IMR-90 (cell line): ENCODE results near the gene NLGN4X. TPM values are rescaled to one million over a fixed set of nuclear protein-coding genes. Genes with fewer than 3 reads are reported as not detected.

Experiments
- ATAC-seq: fragments of 200-7000 bp; cut with Tn5 transposase; 2 replicates; pipeline ENCODE4 v1.9.1; 2020; ENCODE audit warnings: low read depth, mild to moderate bottlenecking, moderate library complexity
- BruUV-seq: library from RNA; stranded (reverse); fragments of 400-500 nt; replicated peaks from 2 replicates; lab custom pipeline; 2021; lab: Mats Ljungman, UMichigan
- CTCF ChIA-PET: fragments of 300-600 bp; formaldehyde crosslinking; extraction: SDS; loops from one replicate; lab custom pipeline; 2021; ENCODE audit warnings: antibody characterized with exemption; lab: Yijun Ruan, JAX
- POLR2A ChIA-PET: fragments of 300-600 bp; sonication (Branson Sonifier 250); formaldehyde crosslinking; loops from one replicate; lab custom pipeline; 2022; ENCODE audit warnings: antibody characterized with exemption; ENCODE audit not compliant: unreplicated experiment; lab: Charles Lee
- DNase-seq: peaks from one replicate; pipeline ENCODE4 v3.0.0; 2013
- H2AFZ ChIP-seq: replicated peaks from 2 replicates; pipeline ENCODE3; 2013; ENCODE audit warnings: low read length, mild to moderate bottlenecking; ENCODE audit not compliant: poor library complexity
- H2AK5ac ChIP-seq: 2 replicates; pipeline ENCODE4 v1.6.1; 2013; ENCODE audit warnings: low read depth, low read length, inconsistent platforms
- H2AK9ac ChIP-seq: replicated peaks from 2 replicates; pipeline ENCODE3; 2013; ENCODE audit warnings: mild to moderate bottlenecking, low read depth, low read length, moderate library complexity; ENCODE audit not compliant: poor library complexity
- H2BK120ac ChIP-seq: 2 replicates; pipeline ENCODE4 v1.6.1; 2013; ENCODE audit warnings: low read depth, low read length, inconsistent platforms
- H2BK15ac ChIP-seq: 3 replicates; pipeline ENCODE4 v1.6.1; 2013; ENCODE audit warnings: low read depth, low read length, inconsistent platforms
- H2BK20ac ChIP-seq: 2 replicates; pipeline ENCODE4 v1.6.1; 2013; ENCODE audit warnings: low read depth, mild to moderate bottlenecking, inconsistent platforms, low read length, moderate library complexity
- H2BK5ac ChIP-seq: 2 replicates; pipeline ENCODE4 v1.6.1; 2013; ENCODE audit warnings: mild to moderate bottlenecking, low read depth, low read length, inconsistent platforms; ENCODE audit not compliant: poor library complexity, severe bottlenecking
- H3K14ac ChIP-seq: replicated peaks from 2 replicates; pipeline ENCODE4 v1.6.1; 2013; ENCODE audit warnings: low read depth, low read length, inconsistent platforms
- H3K18ac ChIP-seq: 2 replicates; pipeline ENCODE4 v1.6.1; 2013; ENCODE audit warnings: low read depth, low read length, control low read depth
- H3K23ac ChIP-seq: 2 replicates; pipeline ENCODE4 v1.6.1; 2013; ENCODE audit warnings: low read depth, low read length, inconsistent platforms
- H3K27ac ChIP-seq: 2 replicates; pipeline ENCODE4 v1.5.1; 2013; ENCODE audit warnings: mild to moderate bottlenecking, control low read depth, low read length; ENCODE audit not compliant: insufficient read depth
- H3K27me3 ChIP-seq: 2 replicates; pipeline ENCODE4 v1.6.1; 2013; ENCODE audit warnings: low read length; ENCODE audit not compliant: control insufficient read depth, insufficient read depth
- H3K36me3 ChIP-seq: 2 replicates; pipeline ENCODE4 v1.6.1; 2013; ENCODE audit warnings: low read length, mixed read lengths; ENCODE audit not compliant: control insufficient read depth, insufficient read depth
- H3K4ac ChIP-seq: 2 replicates; pipeline ENCODE4 v1.6.1; 2013; ENCODE audit warnings: low read depth, low read length, inconsistent platforms
- H3K4me1 ChIP-seq: 2 replicates; pipeline ENCODE4 v1.6.1; 2013; ENCODE audit warnings: low read length, mixed read lengths; ENCODE audit not compliant: control insufficient read depth, insufficient read depth
- H3K4me2 ChIP-seq: 2 replicates; pipeline ENCODE4 v1.6.1; 2013; ENCODE audit warnings: low read depth, mild to moderate bottlenecking, control low read depth, low read length, moderate library complexity
- H3K4me3 ChIP-seq: 2 replicates; pipeline ENCODE4 v1.5.1; 2013; ENCODE audit warnings: low read depth, mild to moderate bottlenecking, control low read depth, low read length, moderate library complexity; ENCODE audit not compliant: insufficient read depth
- H3K56ac ChIP-seq: 2 replicates; pipeline ENCODE4 v1.6.1; 2013; ENCODE audit warnings: low read length, inconsistent platforms; ENCODE audit not compliant: insufficient read depth; ENCODE audit errors: extremely low read depth
- H3K79me1 ChIP-seq, 2 experiments: 2 replicates each; pipeline ENCODE4 v1.6.1; 2013; ENCODE audit warnings: low read length in 2 of 2, inconsistent platforms in 1 of 2, low read depth in 1 of 2
- H3K9ac ChIP-seq: 2 replicates; pipeline ENCODE4 v1.6.1; 2013; ENCODE audit warnings: low read depth, low read length, control low read depth
- H3K9me1 ChIP-seq: 2 replicates; pipeline ENCODE4 v1.6.1; 2013; ENCODE audit warnings: low read length, inconsistent platforms; ENCODE audit not compliant: insufficient read depth
- H3K9me3 ChIP-seq: 2 replicates; pipeline ENCODE4 v1.6.1; 2013; ENCODE audit warnings: low read length; ENCODE audit not compliant: control insufficient read depth, insufficient read depth
- H4K20me1 ChIP-seq: 2 replicates; pipeline ENCODE4 v1.6.1; 2013; ENCODE audit warnings: low read length, inconsistent platforms; ENCODE audit not compliant: insufficient read depth
- H4K5ac ChIP-seq: 2 replicates; pipeline ENCODE4 v1.6.1; 2013; ENCODE audit warnings: mild to moderate bottlenecking, low read depth, low read length, control low read depth
- H4K8ac ChIP-seq, 2 experiments: 2 replicates each; pipeline ENCODE4 v1.6.1; 2013; ENCODE audit warnings: low read depth in 2 of 2, low read length in 2 of 2, control low read depth in 1 of 2, inconsistent platforms in 1 of 2
- H4K91ac ChIP-seq: 2 replicates; pipeline ENCODE4 v1.6.1; 2013; ENCODE audit warnings: low read depth, low read length, inconsistent platforms; ENCODE audit not compliant: insufficient read depth
- BHLHE40 ChIP-seq: fragments of 150-350 bp; IDR thresholded peaks from 2 replicates; pipeline ENCODE4 v1.6.1; 2016; ENCODE audit warnings: mild to moderate bottlenecking, low read depth, low read length
- CEBPB ChIP-seq: IDR thresholded peaks from 2 replicates; pipeline ENCODE4 v1.6.1; 2012; ENCODE audit warnings: low read depth, low read length, improper control_type of control experiment
- CHD1 ChIP-seq: IDR thresholded peaks from 2 replicates; pipeline ENCODE4 v1.6.1; 2012; ENCODE audit warnings: low read depth, low read length, improper control_type of control experiment
- FOS ChIP-seq: fragments of 150-350 bp; IDR thresholded peaks from 2 replicates; pipeline ENCODE4 v1.6.1; 2016; ENCODE audit warnings: low read depth, low read length
- MAFK ChIP-seq: IDR thresholded peaks from 2 replicates; pipeline ENCODE4 v1.6.1; 2012; ENCODE audit warnings: low read depth, low read length, improper control_type of control experiment
- MAZ ChIP-seq: IDR thresholded peaks from 2 replicates; pipeline ENCODE4 v1.6.1; 2012; ENCODE audit warnings: low read depth, mild to moderate bottlenecking, low read length, improper control_type of control experiment, moderate library complexity, borderline replicate concordance
- MXI1 ChIP-seq: IDR thresholded peaks from 2 replicates; pipeline ENCODE4 v1.6.1; 2012; ENCODE audit warnings: low read depth, mild to moderate bottlenecking, low read length, moderate library complexity, borderline replicate concordance
- NFE2L2 ChIP-seq: fragments of 150-350 bp; IDR thresholded peaks from 2 replicates; pipeline ENCODE4 v1.6.1; 2016; ENCODE audit warnings: low read depth, mild to moderate bottlenecking, low read length
- POLR2A ChIP-seq: IDR thresholded peaks from 2 replicates; pipeline ENCODE4 v1.6.1; 2012; ENCODE audit warnings: mild to moderate bottlenecking, low read depth, low read length
- RAD21 ChIP-seq: IDR thresholded peaks from 2 replicates; pipeline ENCODE4 v1.6.1; 2012; ENCODE audit warnings: low read length, improper control_type of control experiment
- RCOR1 ChIP-seq: IDR thresholded peaks from 2 replicates; pipeline ENCODE4 v1.6.1; 2012; ENCODE audit warnings: mild to moderate bottlenecking, low read length, improper control_type of control experiment; ENCODE audit not compliant: insufficient replicate concordance
- RFX5 ChIP-seq: IDR thresholded peaks from 2 replicates; pipeline ENCODE4 v1.8.0; 2012; ENCODE audit warnings: low read depth, mild to moderate bottlenecking, low read length, moderate library complexity
- SMC3 ChIP-seq: fragments of 150-350 bp; IDR thresholded peaks from 2 replicates; pipeline ENCODE4 v1.6.1; 2016; ENCODE audit warnings: low read depth, mild to moderate bottlenecking, antibody characterized with exemption, low read length, moderate library complexity
- USF2 ChIP-seq: fragments of 150-350 bp; IDR thresholded peaks from 2 replicates; pipeline ENCODE4 v1.6.1; 2017; ENCODE audit warnings: mild to moderate bottlenecking, antibody characterized with exemption, low read length, low read depth
- WGBS, 2 experiments: methylation state at CpG; one replicate each; pipeline versions ENCODE4 v1.1.5 to v1.1.7; 2013; ENCODE audit warnings: missing lambda C conversion rate in 2 of 2; ENCODE audit not compliant: insufficient read length in 1 of 2; ENCODE audit errors: extremely low coverage in 2 of 2; 5-methylcytosine and 5-hydroxymethylcytosine counted together
- dilution Hi-C: fragments of 300-500 bp; cut with HindIII; formaldehyde crosslinking; loops from one replicate; pipeline ENCODE4 v1.14.3; 2018; ENCODE audit warnings: low sequenced_read_pairs; ENCODE audit not compliant: unreplicated experiment
- in situ Hi-C: fragments of 300-500 bp; cut with MboI; formaldehyde crosslinking; loops from 3 replicates; pipeline ENCODE4 v1.14.3; 2019; ENCODE audit warnings: low sequenced_read_pairs, inconsistent platforms, mixed read lengths
- intact Hi-C: fragments of 100-400 bp; cut with micrococcal nuclease; formaldehyde crosslinking; loops from 2 replicates; pipeline ENCODE4 v1.10.0; 2022
- polyA plus RNA-seq, 3 experiments: library from polyadenylated mRNA; depleted of rRNA; stranded (reverse); fragments of >200 nt; gene quantifications; 2 replicates each; pipeline ENCODE4 v1.2.3, GENCODE V29; 2012; ENCODE audit warnings: low replicate concordance in 1 of 3
- total RNA-seq: library from RNA; depleted of rRNA; stranded (reverse); fragments of >200 nt; gene quantifications from 2 replicates; pipeline ENCODE4 v1.2.3, GENCODE V29; 2012
- TF ChIP-seq, protein P1 (sequence below): conservative IDR thresholded peaks from 2 replicates; pipeline ENCODE4 v1.5.1; 2012; ENCODE audit warnings: mild to moderate bottlenecking, low read depth, low read length, improper control_type of control experiment
- TF ChIP-seq, protein P2 (sequence below): fragments of 150-350 bp; IDR thresholded peaks from 2 replicates; pipeline ENCODE4 v1.6.1; 2016; ENCODE audit warnings: low read depth, mild to moderate bottlenecking, low read length, moderate library complexity, borderline replicate concordance

Gene NLGN4X
- total and polyA plus RNA-seq, 2 of the 4 experiments (the other 2 are of a cell fraction), result not detected

DNA sequence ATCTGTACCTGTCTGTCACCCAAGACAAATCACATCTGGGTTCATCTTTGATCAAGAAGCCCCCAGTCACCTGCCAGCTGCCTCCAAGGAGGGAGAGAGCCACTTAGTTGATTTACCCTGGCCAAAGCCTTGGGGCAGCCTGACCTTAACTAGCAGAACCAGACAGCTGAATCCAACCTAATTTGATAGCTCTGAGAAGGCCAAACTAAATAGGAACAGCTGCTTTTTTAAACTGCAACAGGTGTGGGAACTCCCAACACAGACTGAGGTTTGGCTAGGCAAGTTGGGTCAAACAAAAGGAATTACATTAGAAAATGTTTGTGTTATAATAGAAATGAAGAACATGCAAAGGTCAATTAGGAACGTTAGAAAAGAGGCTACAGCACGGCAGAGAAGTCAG is 375.7 kb downstream of the NLGN4X start:
- 0 out of 2 replicates have a peak, but pooled peaks cover 2% of the 10 kb centered on the region for H3K9me3 ChIP-seq
- H3K9ac ChIP-seq, result no peak overlapping the region
- no peak overlapping the region for H2BK20ac ChIP-seq
- H3K27me3 ChIP-seq, result no peaks in the 10 kb centered on the region
- no peak overlapping the region for H3K14ac ChIP-seq
- H3K36me3 ChIP-seq, result no peaks in the 10 kb centered on the region
- no peak overlapping the region for H3K4me2 ChIP-seq
- no peak overlapping the region for H4K5ac ChIP-seq
- ATAC-seq, result no peak
- CTCF ChIA-PET, result no interaction called here
- no peak overlapping the region for H2BK5ac ChIP-seq
- no peak overlapping the region for H3K4me3 ChIP-seq
- WGBS, 2 experiments, result no CpG with 5 or more reads among the region's 2 CpGs
- H3K18ac ChIP-seq, result no peak overlapping the region
- BruUV-seq, result no TSS peak
- no peak overlapping the region for H3K56ac ChIP-seq
- no peaks in the 10 kb centered on the region for H3K79me1 ChIP-seq
- dilution Hi-C loops, result no loop called here
- H4K20me1 ChIP-seq, result no peaks in the 10 kb centered on the region
- H3K23ac ChIP-seq, result no peak overlapping the region
- no peak for TF ChIP-seq CHD1
- TF ChIP-seq RCOR1, result no peak
- no peak for TF ChIP-seq MXI1
- no peak for TF ChIP-seq RFX5
- TF ChIP-seq, protein P1, sequence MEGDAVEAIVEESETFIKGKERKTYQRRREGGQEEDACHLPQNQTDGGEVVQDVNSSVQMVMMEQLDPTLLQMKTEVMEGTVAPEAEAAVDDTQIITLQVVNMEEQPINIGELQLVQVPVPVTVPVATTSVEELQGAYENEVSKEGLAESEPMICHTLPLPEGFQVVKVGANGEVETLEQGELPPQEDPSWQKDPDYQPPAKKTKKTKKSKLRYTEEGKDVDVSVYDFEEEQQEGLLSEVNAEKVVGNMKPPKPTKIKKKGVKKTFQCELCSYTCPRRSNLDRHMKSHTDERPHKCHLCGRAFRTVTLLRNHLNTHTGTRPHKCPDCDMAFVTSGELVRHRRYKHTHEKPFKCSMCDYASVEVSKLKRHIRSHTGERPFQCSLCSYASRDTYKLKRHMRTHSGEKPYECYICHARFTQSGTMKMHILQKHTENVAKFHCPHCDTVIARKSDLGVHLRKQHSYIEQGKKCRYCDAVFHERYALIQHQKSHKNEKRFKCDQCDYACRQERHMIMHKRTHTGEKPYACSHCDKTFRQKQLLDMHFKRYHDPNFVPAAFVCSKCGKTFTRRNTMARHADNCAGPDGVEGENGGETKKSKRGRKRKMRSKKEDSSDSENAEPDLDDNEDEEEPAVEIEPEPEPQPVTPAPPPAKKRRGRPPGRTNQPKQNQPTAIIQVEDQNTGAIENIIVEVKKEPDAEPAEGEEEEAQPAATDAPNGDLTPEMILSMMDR, result no peak
- TF ChIP-seq USF2, result no peak
- no peak for TF ChIP-seq MAFK
- TF ChIP-seq MAZ, result no peak
- no peak for TF ChIP-seq CEBPB
- TF ChIP-seq, protein P2, sequence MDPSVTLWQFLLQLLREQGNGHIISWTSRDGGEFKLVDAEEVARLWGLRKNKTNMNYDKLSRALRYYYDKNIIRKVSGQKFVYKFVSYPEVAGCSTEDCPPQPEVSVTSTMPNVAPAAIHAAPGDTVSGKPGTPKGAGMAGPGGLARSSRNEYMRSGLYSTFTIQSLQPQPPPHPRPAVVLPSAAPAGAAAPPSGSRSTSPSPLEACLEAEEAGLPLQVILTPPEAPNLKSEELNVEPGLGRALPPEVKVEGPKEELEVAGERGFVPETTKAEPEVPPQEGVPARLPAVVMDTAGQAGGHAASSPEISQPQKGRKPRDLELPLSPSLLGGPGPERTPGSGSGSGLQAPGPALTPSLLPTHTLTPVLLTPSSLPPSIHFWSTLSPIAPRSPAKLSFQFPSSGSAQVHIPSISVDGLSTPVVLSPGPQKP, result no peak
- no peak for TF ChIP-seq SMC3
- no peak for TF ChIP-seq BHLHE40
- TF ChIP-seq NFE2L2, result no peak
- TF ChIP-seq POLR2A, result no peak
- TF ChIP-seq FOS, result no peak
- TF ChIP-seq RAD21, result no peak
- no peak overlapping the region for H4K91ac ChIP-seq
- no peak overlapping the region for H3K27ac ChIP-seq
- in situ Hi-C loops, result no loop called here
- no peak overlapping the region for H2BK15ac ChIP-seq
- H3K4ac ChIP-seq, result no peak overlapping the region
- no peak for DNase-seq
- intact Hi-C loops, result no loop called here
- H3K9me1 ChIP-seq, result no peaks in the 10 kb centered on the region
- H4K8ac ChIP-seq, result no peak overlapping the region
- H2AK5ac ChIP-seq, result no peak overlapping the region
- no peaks in the 10 kb centered on the region for H3K4me1 ChIP-seq
- POLR2A ChIA-PET, result no interaction called here
- H2AFZ ChIP-seq, result no peak overlapping the region
- H2BK120ac ChIP-seq, result no peak overlapping the region
- H2AK9ac ChIP-seq, result no peak overlapping the region
